Measurements from ENCODE around the gene DDIAS.
"Not testable (repeated sequence)": the region's sequence is repeated elsewhere in the genome, so short reads cannot be mapped to it uniquely, and the experiment has no call there.

DDIAS gene

GRCh38 chr11:82901165-82901921 is at the start of gene DDIAS:
TSS of gene DDIAS (plus strand) at chr11:82901736. CDS start at chr11:82914739, 13,003 bp downstream.
- peak; percentile 96 for DNase-seq

- no peak for DNase-seq
These were observed 47.3 kb upstream of the DDIAS start for GRCh38 chr11:82854242-82854641.

GRCh38 chr11:82854916-82855315 is 46.6 kb upstream of the DDIAS start:
- DNase-seq = not testable (repeated sequence)

GRCh38 chr11:82855616-82856015 is 45.9 kb upstream of the DDIAS start:
- no peak for DNase-seq

GRCh38 chr11:82857145-82857544 is 44.4 kb upstream of the DDIAS start:
- DNase-seq = no peak

GRCh38 chr11:82858133-82858532 is 43.4 kb upstream of the DDIAS start:
- no peak for DNase-seq

- no peak for DNase-seq
These were observed 42.9 kb upstream of the DDIAS start for GRCh38 chr11:82858556-82859091.

GRCh38 chr11:82859750-82860149 is 41.8 kb upstream of the DDIAS start:
- DNase-seq = no peak

GRCh38 chr11:82862379-82862778 is 39.2 kb upstream of the DDIAS start:
- DNase-seq = no peak

GRCh38 chr11:82863209-82863608 is 38.3 kb upstream of the DDIAS start:
- no peak for DNase-seq

- DNase-seq = peak; percentile 29
These were observed 37.3 kb upstream of the DDIAS start for GRCh38 chr11:82864268-82864667.

- no peak for DNase-seq
These were observed 35.7 kb upstream of the DDIAS start for GRCh38 chr11:82865841-82866240.

GRCh38 chr11:82867495-82868082 is 33.9 kb upstream of the DDIAS start:
- peak; percentile 86 for DNase-seq

- DNase-seq = no peak
These were observed 31.9 kb upstream of the DDIAS start for GRCh38 chr11:82869657-82870056.

GRCh38 chr11:82871646-82872045 is 29.9 kb upstream of the DDIAS start:
- DNase-seq = no peak

- no peak for DNase-seq
These were observed 29.0 kb upstream of the DDIAS start for GRCh38 chr11:82872377-82873150.

- no peak for DNase-seq
These were observed 27.6 kb upstream of the DDIAS start for GRCh38 chr11:82873919-82874333.

GRCh38 chr11:82874646-82875523 is 26.7 kb upstream of the DDIAS start:
- DNase-seq = no peak

- no peak for DNase-seq
These were observed 17.7 kb upstream of the DDIAS start for GRCh38 chr11:82883853-82884252.

GRCh38 chr11:82889133-82890001 is 12.2 kb upstream of the DDIAS start:
- DNase-seq = no peak

- DNase-seq = no peak
These were observed 11.6 kb upstream of the DDIAS start for GRCh38 chr11:82890002-82890341.

GRCh38 chr11:82890936-82891335 is 10.6 kb upstream of the DDIAS start:
- DNase-seq = no peak

All from activated CD4-positive, alpha-beta T cell treated with anti-CD3 and anti-CD28 coated beads for 48 hours (primary cell).